Muscle layer of colon (tissue), 2 donors: ENCODE results near the gene CHTF18.
"Not testable (repeated sequence)": the region's sequence is repeated elsewhere in the genome, so short reads cannot be mapped to it uniquely, and the experiment has no call there.

Experiments used
- H3K27ac ChIP-seq: one replicate; pipeline ENCODE4 v1.7.0; 2013; ENCODE audit warnings: low read depth, mild to moderate bottlenecking, low read length, moderate library complexity
- H3K27me3 ChIP-seq, 2 donors: one replicate each; pipeline ENCODE4 v1.7.0; 2013; ENCODE audit warnings: low read length in 2 of 2, mild to moderate bottlenecking in 2 of 2; ENCODE audit not compliant: insufficient read depth in 2 of 2, control insufficient read depth in 1 of 2
- H3K36me3 ChIP-seq: one replicate; pipeline ENCODE4 v1.7.0; 2013; ENCODE audit warnings: mild to moderate bottlenecking, low read length; ENCODE audit not compliant: insufficient read depth
- H3K4me1 ChIP-seq: one replicate; pipeline ENCODE4 v1.7.0; 2013; ENCODE audit warnings: mild to moderate bottlenecking, low read length; ENCODE audit not compliant: insufficient read depth
- H3K4me3 ChIP-seq, 2 donors: one replicate each; pipeline ENCODE4 v1.7.0; 2013; ENCODE audit warnings: low read length in 2 of 2, low read depth in 1 of 2, mild to moderate bottlenecking in 1 of 2, moderate library complexity in 1 of 2
- H3K9ac ChIP-seq: one replicate; pipeline ENCODE4 v1.7.0; 2013; ENCODE audit warnings: low read length
- H3K9me3 ChIP-seq: one replicate; pipeline ENCODE4 v1.7.0; 2013; ENCODE audit warnings: mild to moderate bottlenecking, low read length
- donor health status: abdominal sarcoma.
- donor health status: Adenocarcinoma of cecum.

The CHTF18 gene

GRCh38 chr16:788399-789126 lies at the start of gene CHTF18:
Gene CHTF18, plus strand, starts transcription at chr16:788620. Its CDS starts 65 bp downstream, at chr16:788685.
- H3K27me3 ChIP-seq, result peaks cover 0 to 3% of the 10 kb centered on the region in 2 donors
- H3K36me3 ChIP-seq, result no peaks in the 10 kb centered on the region
- peak within 1 kb of the TSS; percentile 74 for H3K27ac ChIP-seq
- H3K4me3 ChIP-seq, result peak within 1 kb of the TSS; percentile 77 to 83
- H3K9me3 ChIP-seq, result no peaks in the 10 kb centered on the region
- peak within 1 kb of the TSS; percentile 44 for H3K9ac ChIP-seq
- peaks cover 13% of the 10 kb centered on the region for H3K4me1 ChIP-seq

DNA sequence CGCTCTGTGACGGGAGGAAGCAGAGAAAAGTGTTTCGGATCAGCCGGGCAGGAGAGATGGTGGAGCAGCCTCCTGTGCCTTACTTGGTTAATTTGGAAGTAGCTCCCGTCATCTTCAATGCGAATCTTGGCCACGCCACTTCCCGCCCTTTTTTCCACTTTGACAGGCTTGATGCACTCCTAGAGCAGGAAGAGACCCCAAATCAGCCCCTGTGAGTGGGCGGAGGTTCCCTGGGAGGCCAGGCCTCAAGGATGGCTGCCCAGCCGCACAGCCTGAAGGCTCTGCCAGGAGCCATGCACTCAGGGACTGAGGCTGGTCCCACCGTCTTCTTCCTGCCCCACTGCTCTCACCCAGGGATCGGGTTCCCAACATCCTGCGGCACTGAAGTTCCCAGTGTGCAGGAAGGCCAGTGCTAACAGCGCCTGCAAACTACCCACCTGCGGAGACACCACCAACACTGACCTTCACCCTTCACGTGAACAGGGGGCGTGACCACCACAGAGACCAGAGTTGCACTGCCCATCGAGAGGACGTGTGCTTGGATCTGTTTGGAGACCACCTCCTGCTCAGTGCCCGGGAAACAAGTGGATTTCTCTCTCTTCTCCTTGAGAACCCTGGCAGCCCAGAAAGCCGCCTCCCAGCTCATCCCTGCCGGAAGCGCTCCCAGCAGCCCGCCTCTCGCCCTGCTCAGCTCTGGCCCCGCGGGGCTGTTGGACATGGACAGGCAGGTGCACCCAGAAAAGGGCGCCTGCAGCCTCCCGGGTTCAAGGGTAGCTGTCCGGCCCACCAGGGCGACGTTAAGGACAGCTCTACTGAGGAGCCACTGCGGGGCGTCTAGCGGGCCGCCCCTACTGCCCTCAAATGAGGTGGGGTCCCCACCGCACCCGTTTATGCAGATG lies 48.6 kb upstream of the CHTF18 start:
- no peaks in the 10 kb centered on the region for H3K9me3 ChIP-seq
- peak overlapping the region; percentile 72 to 97 for H3K4me3 ChIP-seq
- peaks cover 10% of the 10 kb centered on the region for H3K4me1 ChIP-seq
- H3K36me3 ChIP-seq, result peaks cover 21% of the 10 kb centered on the region
- peak overlapping the region; percentile 27 for H3K9ac ChIP-seq
- H3K27me3 ChIP-seq, result peaks cover 0 to 3% of the 10 kb centered on the region in 2 donors
- H3K27ac ChIP-seq, result peak overlapping the region; percentile 82

- peak overlapping the region; percentile 82 for H3K27ac ChIP-seq
- H3K9ac ChIP-seq, result peak overlapping the region; percentile 27
- peaks cover 0 to 3% of the 10 kb centered on the region in 2 donors for H3K27me3 ChIP-seq
- H3K9me3 ChIP-seq, result no peaks in the 10 kb centered on the region
- peak overlapping the region; percentile 72 to 97 for H3K4me3 ChIP-seq
- peaks cover 17% of the 10 kb centered on the region for H3K36me3 ChIP-seq
- peaks cover 10% of the 10 kb centered on the region for H3K4me1 ChIP-seq
These were observed 48.0 kb upstream of the CHTF18 start for GRCh38 chr16:740459-740763.

GRCh38 chr16:740764-741505 lies 47.5 kb upstream of the CHTF18 start, which contains the start of gene CIAO3:
Gene CIAO3, minus strand, starts transcription at chr16:740997. Its CDS starts 12 bp downstream, at chr16:740985.
- peak within 1 kb of the TSS; percentile 82 for H3K27ac ChIP-seq
- peak within 1 kb of the TSS; percentile 27 for H3K9ac ChIP-seq
- peaks cover 10% of the 10 kb centered on the region for H3K4me1 ChIP-seq
- H3K36me3 ChIP-seq, result peaks cover 13% of the 10 kb centered on the region
- peak within 1 kb of the TSS; percentile 72 to 97 for H3K4me3 ChIP-seq
- H3K9me3 ChIP-seq, result no peaks in the 10 kb centered on the region
- H3K27me3 ChIP-seq, result peaks cover 0 to 3% of the 10 kb centered on the region in 2 donors

DNA sequence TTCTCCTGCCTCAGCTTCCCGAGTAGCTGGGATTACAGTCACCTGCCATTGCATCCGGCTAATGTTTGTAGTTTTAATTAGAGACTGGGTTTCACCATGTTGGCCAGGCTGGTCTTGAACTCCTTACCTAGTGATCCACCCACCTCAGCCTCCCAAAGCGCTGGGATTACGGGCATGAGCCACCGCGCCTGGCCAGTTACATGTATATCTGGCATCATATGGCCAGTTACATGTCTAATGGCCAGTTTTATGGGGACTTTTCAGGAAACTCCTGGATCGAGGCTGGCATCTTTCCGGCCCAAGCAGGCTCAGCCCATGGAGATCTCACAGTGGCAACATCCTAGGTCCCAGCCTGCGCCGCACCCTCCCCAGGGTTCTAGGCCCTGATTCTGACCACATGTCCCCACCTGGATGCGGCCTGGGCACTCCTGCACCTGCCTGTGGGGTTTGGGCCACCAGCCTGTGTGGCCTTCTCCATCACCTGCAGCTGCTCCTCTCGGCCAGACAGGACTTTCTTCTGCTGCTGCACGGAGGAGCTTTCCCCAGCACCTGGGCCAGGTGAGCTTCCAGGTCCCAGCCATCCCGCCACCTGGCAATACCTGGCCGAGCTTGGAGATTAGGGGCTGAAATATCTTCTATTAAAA lies 46.3 kb upstream of the CHTF18 start:
- Histone ChIP-seq H3K9ac (no peak overlapping the region), H3K36me3 (peaks cover 9% of the 10 kb centered on the region), H3K27me3 (peaks cover 0 to 3% of the 10 kb centered on the region in 2 donors), H3K9me3 (no peaks in the 10 kb centered on the region), H3K27ac (no peak overlapping the region), H3K4me1 (peaks cover 10% of the 10 kb centered on the region), H3K4me3 (no peak overlapping the region)

DNA sequence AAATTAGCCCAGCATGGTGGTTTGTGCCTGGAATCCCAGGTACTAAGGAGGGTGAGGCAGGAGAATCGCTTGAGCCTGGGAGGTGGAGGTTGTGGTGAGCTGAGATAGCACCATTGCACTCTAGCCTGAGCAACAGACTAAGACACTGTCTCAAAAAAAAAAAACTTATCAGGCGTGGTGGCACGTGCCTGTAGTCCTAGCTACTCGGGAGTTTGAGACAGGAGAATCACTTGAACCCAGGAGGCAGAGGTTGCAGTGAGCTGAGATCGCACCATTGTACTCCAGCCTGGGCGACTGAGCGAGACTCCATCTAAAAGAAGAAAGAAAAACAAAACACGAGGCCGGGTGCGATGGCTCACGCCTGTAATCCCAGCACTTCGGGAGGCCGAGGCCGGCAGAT lies 45.5 kb upstream of the CHTF18 start:
- not testable (repeated sequence) for H3K4me1 ChIP-seq

DNA sequence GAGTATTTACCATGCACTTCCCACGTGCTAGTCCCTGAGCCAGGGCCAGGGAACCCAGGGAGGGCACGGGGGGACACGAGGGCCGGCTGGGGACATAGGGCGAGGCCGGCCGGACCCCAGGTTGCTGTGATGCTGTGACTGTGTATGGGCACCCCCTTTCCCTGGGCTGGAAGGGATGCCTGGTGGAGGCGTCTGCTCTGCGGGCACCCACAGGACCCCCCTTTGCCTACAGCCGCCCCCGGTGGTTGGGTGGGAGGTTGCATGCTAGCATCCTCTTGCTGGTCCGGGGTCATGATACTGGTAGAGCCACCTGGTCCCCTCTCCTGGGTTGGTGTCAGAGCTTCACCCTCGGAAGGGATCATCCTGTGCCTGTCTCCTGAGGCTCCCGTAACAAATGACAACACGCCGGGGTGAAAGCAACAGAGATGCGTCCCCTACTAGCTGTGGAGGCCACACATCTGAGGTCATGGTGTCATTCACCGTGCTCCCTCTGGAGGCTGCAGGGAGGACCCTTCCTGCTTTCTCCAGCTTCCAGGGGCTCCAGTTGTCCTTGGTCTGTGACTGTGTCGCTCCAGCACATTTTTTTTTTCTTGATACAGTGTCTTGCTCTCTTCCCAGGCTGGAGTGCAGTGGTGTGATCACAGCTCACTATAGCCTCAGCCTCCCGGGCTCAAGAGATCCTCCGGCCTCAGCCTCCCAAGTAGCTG lies 44.5 kb upstream of the CHTF18 start:
- H3K4me1 ChIP-seq, result peaks cover 10% of the 10 kb centered on the region
- no peak overlapping the region for H3K9ac ChIP-seq
- no peak overlapping the region for H3K27ac ChIP-seq
- H3K4me3 ChIP-seq, result no peak overlapping the region
- peaks cover 0 to 3% of the 10 kb centered on the region in 2 donors for H3K27me3 ChIP-seq
- H3K9me3 ChIP-seq, result no peaks in the 10 kb centered on the region
- H3K36me3 ChIP-seq, result no peaks in the 10 kb centered on the region

More for the DNA sequence above, 45.5 kb upstream of the CHTF18 start:
- not testable (repeated sequence) for H3K9ac ChIP-seq, H3K36me3 ChIP-seq, H3K27me3 ChIP-seq, H3K27ac ChIP-seq, H3K4me3 ChIP-seq, H3K9me3 ChIP-seq

DNA sequence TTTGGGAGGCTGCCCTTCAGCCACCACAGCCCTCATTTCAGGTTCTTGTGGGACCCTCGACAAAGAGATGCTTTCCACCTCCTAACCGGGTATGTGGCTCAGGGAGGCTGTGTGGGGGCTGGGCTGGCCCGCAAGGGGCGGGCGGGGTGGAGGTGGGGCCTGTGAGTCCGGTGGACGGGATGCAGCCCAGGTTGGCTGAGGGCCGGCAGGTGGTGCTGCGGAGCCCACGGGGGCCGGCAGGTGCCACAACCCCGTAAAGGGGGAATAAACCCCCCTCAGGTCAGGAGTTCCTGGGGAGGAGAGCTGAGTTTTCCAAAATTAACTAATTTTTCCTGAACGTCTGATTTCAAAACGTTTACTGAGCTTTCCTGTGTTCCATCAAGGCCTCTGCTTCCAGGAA lies 42.7 kb upstream of the CHTF18 start:
- no peaks in the 10 kb centered on the region for H3K36me3 ChIP-seq
- peaks cover 3% of the 10 kb centered on the region for H3K4me1 ChIP-seq
- no peak overlapping the region for H3K9ac ChIP-seq
- H3K4me3 ChIP-seq, result no peak overlapping the region
- H3K27me3 ChIP-seq, result peaks cover 0 to 3% of the 10 kb centered on the region in 2 donors
- H3K9me3 ChIP-seq, result no peaks in the 10 kb centered on the region
- no peak overlapping the region for H3K27ac ChIP-seq

GRCh38 chr16:746637-747036 lies 41.8 kb upstream of the CHTF18 start:
- no peak overlapping the region for H3K9ac ChIP-seq
- no peaks in the 10 kb centered on the region for H3K9me3 ChIP-seq
- no peak overlapping the region for H3K27ac ChIP-seq
- H3K27me3 ChIP-seq, result peaks cover 0 to 10% of the 10 kb centered on the region in 2 donors
- H3K36me3 ChIP-seq, result no peaks in the 10 kb centered on the region
- no peaks in the 10 kb centered on the region for H3K4me1 ChIP-seq
- no peak overlapping the region for H3K4me3 ChIP-seq

DNA sequence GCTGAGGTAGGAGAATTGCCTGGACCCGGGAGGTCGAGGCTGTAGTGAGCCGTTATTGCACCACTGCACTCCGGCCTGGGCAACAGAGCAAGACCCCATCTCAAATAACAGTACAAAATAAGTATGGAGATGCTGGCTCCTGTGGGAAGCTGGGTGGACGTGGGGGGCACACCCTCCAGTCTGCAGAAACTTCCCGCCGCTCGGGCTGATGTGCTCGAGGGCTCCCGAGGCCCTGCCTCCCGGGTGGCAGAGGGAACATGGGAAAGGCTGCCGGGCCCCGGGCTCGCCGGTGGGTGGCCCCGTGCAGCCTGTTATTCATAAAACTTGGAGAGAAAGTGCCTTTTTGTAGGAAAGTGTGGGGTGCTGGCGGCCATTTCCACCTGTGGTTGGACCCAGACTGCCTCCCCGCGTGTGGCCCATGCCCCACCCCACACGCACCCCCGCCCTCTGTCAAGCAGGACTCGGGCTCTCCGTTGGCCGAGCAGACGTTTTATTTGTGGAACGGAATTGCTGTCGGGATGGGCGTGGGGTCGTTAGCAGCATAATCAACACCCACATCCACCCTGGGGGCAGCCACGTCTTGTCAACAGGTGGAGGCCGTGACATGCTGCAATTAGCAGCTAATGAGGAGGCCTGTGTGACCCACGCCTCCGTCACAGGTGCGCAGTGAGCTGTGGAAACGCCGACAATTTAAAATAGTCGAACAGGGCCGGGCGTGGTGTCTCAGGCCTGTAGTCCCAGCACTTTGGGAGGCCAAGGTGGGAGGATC lies 40.3 kb upstream of the CHTF18 start:
- Histone ChIP-seq H3K9ac (no peak overlapping the region), H3K27ac (no peak overlapping the region), H3K27me3 (peaks cover 0 to 6% of the 10 kb centered on the region in 2 donors), H3K4me1 (no peaks in the 10 kb centered on the region), H3K36me3 (no peaks in the 10 kb centered on the region), H3K9me3 (no peaks in the 10 kb centered on the region), H3K4me3 (no peak overlapping the region)
